Gastrocnemius medialis (tissue), 4 donors: ENCODE data around the gene APC. TPM values are rescaled to one million over a fixed set of nuclear protein-coding genes. Genes with fewer than 3 reads are reported as not detected.
A peak's percentile ranks its signal among the peaks of the same experiment; 100 is the strongest.

Experiments
- ATAC-seq, 2 donors: fragments of 150-250 bp; one replicate each; pipeline ENCODE4 v1.9.1; 2016
- DNase-seq, 2 donors: peaks; one replicate each; pipeline ENCODE4 v3.0.0-alpha.2; 2019
- H3K27ac ChIP-seq, 4 donors: fragments of 200-600 bp; sonication (generic); 1 replicate in 1 of 4; 2 replicates in 3 of 4; pipeline ENCODE4 v1.5.1; 2016 to 2018; ENCODE audit warnings: mild to moderate bottlenecking in 2 of 4, moderate library complexity in 1 of 4
- H3K27me3 ChIP-seq, 3 donors: fragments of 200-600 bp; sonication (generic) in 2 of 3; 1 replicate in 1 of 3; 2 replicates in 2 of 3; pipeline versions ENCODE4 v1.5.1 to v1.6.0; 2016 to 2019; ENCODE audit warnings: mild to moderate bottlenecking in 1 of 3, moderate library complexity in 1 of 3
- H3K36me3 ChIP-seq, 2 donors: fragments of 200-600 bp; sonication (generic) in 1 of 2; one replicate each; pipeline ENCODE4 v1.5.1; 2017 to 2018
- H3K4me1 ChIP-seq, 2 donors: fragments of 200-600 bp; sonication (generic) in 1 of 2; one replicate each; pipeline ENCODE4 v1.5.1; 2016 to 2017; ENCODE audit warnings: mild to moderate bottlenecking in 2 of 2
- H3K4me3 ChIP-seq, 4 donors: fragments of 200-600 bp; sonication (generic) in 3 of 4; 1 replicate in 1 of 4; 2 replicates in 3 of 4; pipeline ENCODE4 v1.5.1; 2016 to 2019; ENCODE audit warnings: mild to moderate bottlenecking in 2 of 4
- H3K9me3 ChIP-seq, 3 donors: fragments of 200-600 bp; sonication (generic) in 2 of 3; 1 replicate in 1 of 3; 2 replicates in 2 of 3; pipeline ENCODE4 v1.5.1; 2016 to 2019
- CTCF ChIP-seq, 5 experiments: fragments of 450-650 bp in 3 of 5; fragments of 200-600 bp in 2 of 5; sonication (generic) in 2 of 5; IDR thresholded peaks in 4 of 5; conservative IDR thresholded peaks in 1 of 5; 1 replicate in 4 of 5; 2 replicates in 1 of 5; pipeline ENCODE4 v1.5.1; 2016 to 2019; ENCODE audit warnings: antibody characterized with exemption in 5 of 5, mild to moderate bottlenecking in 3 of 5, moderate library complexity in 3 of 5
- POLR2A ChIP-seq, 2 donors: fragments of 450-650 bp; IDR thresholded peaks; one replicate each; pipeline ENCODE4 v1.6.1; 2017; ENCODE audit warnings: antibody characterized with exemption in 2 of 2, mild to moderate bottlenecking in 2 of 2, moderate library complexity in 2 of 2
- in situ Hi-C, 4 donors: fragments of 200-750 bp; cut with MboI; loops; one replicate each; pipeline versions ENCODE4 v1.15.0 to v1.8.0; 2017; ENCODE audit warnings: low sequenced_read_pairs in 4 of 4
- intact Hi-C: fragments of 100-400 bp; cut with DNase I; formaldehyde crosslinking; loops from one replicate; pipeline ENCODE4 v1.15.1; 2023; ENCODE audit warnings: low total_unique reads
- total RNA-seq, 4 donors: library from RNA; depleted of rRNA; stranded (reverse); fragments of >200 nt; gene quantifications; one replicate each; pipeline versions ENCODE4 v1.1.0 to v1.2.3, GENCODE V29; 2016

APC gene
- total RNA-seq, 4 donors from 2014 or later = 50.1 to 102 (median 60.4) TPM

- in situ Hi-C loops (no loop called here), intact Hi-C loops (loop anchor here (2.0 to 10.0 kb wide), 7 partner anchors 32 to 952 kb away; partner anchors contain the start of genes DCP2, NREP, REEP5 and SRP19)
- Histone ChIP-seq H3K9me3 (no peaks in the 10 kb centered on the region), H3K36me3 (no peaks in the 10 kb centered on the region), H3K27me3 (no peaks in the 10 kb centered on the region), H3K4me1 (peaks cover 33 to 36% of the 10 kb centered on the region in 2 donors), H3K4me3 (peak overlapping the region; percentile 80 to 99 (median 89)), H3K27ac (peak overlapping the region; percentile 91 to 97 (median 94))
- no peak for DNase-seq
- no peak for ATAC-seq
- TF ChIP-seq CTCF (IDR thresholded peaks at IDR 0.05 in 4 of 5, conservative IDR thresholded peaks at IDR 0.05 in 1 of 5) = no peak
- TF ChIP-seq POLR2A (IDR thresholded peaks at IDR 0.05) = no peak
Measured at GRCh38 chr5:112706446-112707016, 31.2 kb upstream of the APC start.

- Histone ChIP-seq H3K9me3 (no peaks in the 10 kb centered on the region), H3K4me3 (peak overlapping the region; percentile 80 to 99 (median 89)), H3K27ac (peak overlapping the region; percentile 91 to 97 (median 94)), H3K27me3 (no peaks in the 10 kb centered on the region), H3K36me3 (no peaks in the 10 kb centered on the region), H3K4me1 (peaks cover 40 to 41% of the 10 kb centered on the region in 2 donors)
- DNase-seq = peak; percentile 98 to 99
- ATAC-seq = peak; percentile 97 to 99
- TF ChIP-seq POLR2A (IDR thresholded peaks at IDR 0.05) (peak; percentile 54 to 64), CTCF (IDR thresholded peaks at IDR 0.05 in 4 of 5, conservative IDR thresholded peaks at IDR 0.05 in 1 of 5) (peak in 3 of 5 experiments; percentile 11 to 18 (median 13))
- in situ Hi-C loops = no loop called here
- intact Hi-C loops = loop anchor here (2.0 to 10.0 kb wide), 7 partner anchors 31 to 953 kb away; partner anchors contain the start of genes DCP2, NREP, REEP5 and SRP19
Measured at GRCh38 chr5:112707187-112708102, 30.2 kb upstream of the APC start.

- intact Hi-C loops = loop anchor here (5.0 to 10.0 kb wide), 4 partner anchors 49 to 953 kb away; partner anchors contain the start of genes NREP and SRP19
Measured at GRCh38 chr5:112708103-112708622, 29.5 kb upstream of the APC start.

More at GRCh38 chr5:112708103-112708622, 29.5 kb upstream of the APC start:
- Histone ChIP-seq H3K27me3 (no peaks in the 10 kb centered on the region), H3K36me3 (no peaks in the 10 kb centered on the region), H3K27ac (peak overlapping the region; percentile 91 to 97 (median 94)), H3K4me3 (peak overlapping the region; percentile 80 to 99 (median 89)), H3K9me3 (no peaks in the 10 kb centered on the region), H3K4me1 (peaks cover 41 to 42% of the 10 kb centered on the region in 2 donors)
- in situ Hi-C loops = no loop called here
- TF ChIP-seq CTCF (IDR thresholded peaks at IDR 0.05 in 4 of 5, conservative IDR thresholded peaks at IDR 0.05 in 1 of 5) = no peak
- TF ChIP-seq POLR2A (IDR thresholded peaks at IDR 0.05) = no peak
- DNase-seq (no peak), ATAC-seq (no peak)
